HG03103 (cell line): ENCODE data around the gene SPDYE2B.
"Not testable (repeated sequence)": the region's sequence is repeated elsewhere in the genome, so short reads cannot be mapped to it uniquely, and the experiment has no call there.

Experiments
- ATAC-seq: cut with Tn5 transposase; IDR thresholded peaks from one replicate; pipeline ENCODE4 v1.9.1; 2021; ENCODE audit warnings: low read depth; ENCODE audit not compliant: unreplicated experiment

The SPDYE2B gene

GRCh38 chr7:102642691-102643090, 7.4 kb upstream of the SPDYE2B start, which contains the start of gene UPK3BL1:
Gene UPK3BL1, minus strand, starts transcription at chr7:102642791. Its CDS starts 50 bp downstream, at chr7:102642741.
- not testable (repeated sequence) for ATAC-seq

- not testable (repeated sequence) for ATAC-seq
These were observed 6.7 kb upstream of the SPDYE2B start for GRCh38 chr7:102643404-102643803.

GRCh38 chr7:102647813-102648212, 2.3 kb upstream of the SPDYE2B start:
- not testable (repeated sequence) for ATAC-seq

- ATAC-seq, result not testable (repeated sequence)
These were observed 14.6 kb downstream of the SPDYE2B start for GRCh38 chr7:102664765-102665164.

- not testable (repeated sequence) for ATAC-seq
These were observed 16.7 kb downstream of the SPDYE2B start for GRCh38 chr7:102666850-102667249.

GRCh38 chr7:102667523-102667922, 17.4 kb downstream of the SPDYE2B start:
- not testable (repeated sequence) for ATAC-seq

GRCh38 chr7:102671166-102671955, 21.2 kb downstream of the SPDYE2B start, which contains the start of gene POLR2J2:
Gene POLR2J2, minus strand, starts transcription at chr7:102671663. Its CDS starts 62 bp downstream, at chr7:102671601.
- peak; percentile 80 for ATAC-seq

- not testable (repeated sequence) for ATAC-seq
These were observed 21.8 kb downstream of the SPDYE2B start for GRCh38 chr7:102671956-102672307.

GRCh38 chr7:102673447-102674067, 23.4 kb downstream of the SPDYE2B start:
- not testable (repeated sequence) for ATAC-seq

GRCh38 chr7:102675545-102675944, 25.4 kb downstream of the SPDYE2B start:
- not testable (repeated sequence) for ATAC-seq

GRCh38 chr7:102680780-102681179, 30.7 kb downstream of the SPDYE2B start:
- not testable (repeated sequence) for ATAC-seq

- ATAC-seq, result not testable (repeated sequence)
These were observed 32.4 kb downstream of the SPDYE2B start for GRCh38 chr7:102682560-102682959.

- peak; percentile 70 for ATAC-seq
These were observed 38.3 kb downstream of the SPDYE2B start for GRCh38 chr7:102688299-102689036.

- ATAC-seq, result peak; percentile 72
These were observed 39.5 kb downstream of the SPDYE2B start for GRCh38 chr7:102689436-102690282.

- not testable (repeated sequence) for ATAC-seq
These were observed 40.5 kb downstream of the SPDYE2B start for GRCh38 chr7:102690602-102691001.

- not testable (repeated sequence) for ATAC-seq
These were observed 43.9 kb downstream of the SPDYE2B start for GRCh38 chr7:102694008-102694407.

GRCh38 chr7:102695033-102695552, 45.0 kb downstream of the SPDYE2B start:
- not testable (repeated sequence) for ATAC-seq

- ATAC-seq, result not testable (repeated sequence)
These were observed 45.9 kb downstream of the SPDYE2B start for GRCh38 chr7:102696009-102696408.

- not testable (repeated sequence) for ATAC-seq
These were observed 47.8 kb downstream of the SPDYE2B start for GRCh38 chr7:102697642-102698512.
